HG02623 (cell line): ENCODE measurements around the gene USH1C.

Experiments
- ATAC-seq: cut with Tn5 transposase; IDR thresholded peaks from one replicate; pipeline ENCODE4 v1.9.1; 2021; ENCODE audit warnings: moderate library complexity; ENCODE audit not compliant: unreplicated experiment

USH1C gene

GRCh38 chr11:17443926-17444690 lies 100.1 kb downstream of the USH1C start:
- no peak for ATAC-seq
